GM12872 (cell line): ENCODE measurements around the gene SCN2A.

Source experiments
- TF ChIP-seq, protein P1 (sequence below): IDR thresholded peaks from 3 replicates; pipeline ENCODE4 v1.5.1; 2011; ENCODE audit warnings: low read depth, mild to moderate bottlenecking, low read length, moderate library complexity; ENCODE audit not compliant: insufficient read depth

The SCN2A gene

DNA sequence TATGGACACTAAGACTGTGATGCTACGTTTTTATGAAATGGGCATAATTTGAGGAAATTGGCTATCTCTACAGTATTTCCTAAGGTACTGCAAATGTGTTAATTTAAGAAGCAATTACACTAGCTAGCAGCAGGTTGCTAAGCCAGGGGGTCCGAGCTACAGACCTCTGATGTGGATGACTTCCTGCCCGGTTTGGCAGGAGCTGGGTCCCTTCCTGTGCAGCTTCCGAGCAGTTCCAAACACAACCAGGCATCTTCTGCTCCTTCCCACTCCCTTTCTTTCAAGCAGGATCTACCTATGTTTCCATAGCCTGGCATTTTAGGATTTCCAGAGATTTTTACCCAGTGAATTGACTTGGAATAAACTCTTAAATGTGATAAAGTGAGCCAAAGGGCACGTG is 55.7 kb downstream of the SCN2A start:
- TF ChIP-seq, protein P1, sequence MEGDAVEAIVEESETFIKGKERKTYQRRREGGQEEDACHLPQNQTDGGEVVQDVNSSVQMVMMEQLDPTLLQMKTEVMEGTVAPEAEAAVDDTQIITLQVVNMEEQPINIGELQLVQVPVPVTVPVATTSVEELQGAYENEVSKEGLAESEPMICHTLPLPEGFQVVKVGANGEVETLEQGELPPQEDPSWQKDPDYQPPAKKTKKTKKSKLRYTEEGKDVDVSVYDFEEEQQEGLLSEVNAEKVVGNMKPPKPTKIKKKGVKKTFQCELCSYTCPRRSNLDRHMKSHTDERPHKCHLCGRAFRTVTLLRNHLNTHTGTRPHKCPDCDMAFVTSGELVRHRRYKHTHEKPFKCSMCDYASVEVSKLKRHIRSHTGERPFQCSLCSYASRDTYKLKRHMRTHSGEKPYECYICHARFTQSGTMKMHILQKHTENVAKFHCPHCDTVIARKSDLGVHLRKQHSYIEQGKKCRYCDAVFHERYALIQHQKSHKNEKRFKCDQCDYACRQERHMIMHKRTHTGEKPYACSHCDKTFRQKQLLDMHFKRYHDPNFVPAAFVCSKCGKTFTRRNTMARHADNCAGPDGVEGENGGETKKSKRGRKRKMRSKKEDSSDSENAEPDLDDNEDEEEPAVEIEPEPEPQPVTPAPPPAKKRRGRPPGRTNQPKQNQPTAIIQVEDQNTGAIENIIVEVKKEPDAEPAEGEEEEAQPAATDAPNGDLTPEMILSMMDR: no peak

DNA sequence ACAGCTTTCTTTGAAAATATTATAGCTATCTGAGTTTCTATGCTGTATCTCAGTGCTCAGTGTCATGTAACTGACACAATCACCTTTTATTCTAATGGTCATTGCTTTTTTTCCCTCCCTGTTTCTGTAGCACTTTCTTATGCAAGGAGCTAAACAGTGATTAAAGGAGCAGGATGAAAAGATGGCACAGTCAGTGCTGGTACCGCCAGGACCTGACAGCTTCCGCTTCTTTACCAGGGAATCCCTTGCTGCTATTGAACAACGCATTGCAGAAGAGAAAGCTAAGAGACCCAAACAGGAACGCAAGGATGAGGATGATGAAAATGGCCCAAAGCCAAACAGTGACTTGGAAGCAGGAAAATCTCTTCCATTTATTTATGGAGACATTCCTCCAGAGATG is 56.4 kb downstream of the SCN2A start:
- TF ChIP-seq, protein P1: no peak

DNA sequence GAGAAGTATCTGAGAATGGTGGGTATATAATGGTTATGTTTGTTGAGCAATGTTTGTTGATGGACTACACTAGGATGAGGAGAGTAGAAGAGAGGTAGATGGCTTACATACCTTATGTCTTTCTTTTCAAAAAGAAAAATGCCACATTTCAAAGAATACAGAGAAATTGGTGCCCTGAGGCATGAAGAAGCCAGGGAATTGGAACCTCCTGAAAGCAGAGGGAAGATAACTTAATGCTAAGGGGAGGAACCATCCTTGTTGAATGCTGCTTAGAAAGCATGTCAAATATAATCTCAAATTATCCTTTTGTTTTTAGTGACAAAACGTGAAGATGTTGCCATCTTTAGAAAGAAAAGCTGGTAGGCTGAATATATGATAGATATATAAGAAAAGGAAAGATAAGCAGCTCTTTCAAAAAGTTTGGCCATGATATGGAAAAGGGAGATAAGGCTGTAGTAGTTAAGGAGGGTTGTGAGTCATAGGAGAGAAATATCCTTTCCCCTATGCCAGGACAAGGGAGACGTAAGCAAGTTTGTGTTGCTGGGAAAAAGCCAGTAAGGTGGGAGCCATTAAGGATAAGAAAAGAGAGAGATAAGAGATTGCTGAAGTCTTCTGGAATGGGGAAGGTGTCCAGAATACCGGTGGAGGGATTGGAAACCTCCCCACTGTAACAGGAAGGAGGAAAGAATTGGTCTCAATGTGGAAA is 66.3 kb downstream of the SCN2A start:
- TF ChIP-seq, protein P1: no peak

DNA sequence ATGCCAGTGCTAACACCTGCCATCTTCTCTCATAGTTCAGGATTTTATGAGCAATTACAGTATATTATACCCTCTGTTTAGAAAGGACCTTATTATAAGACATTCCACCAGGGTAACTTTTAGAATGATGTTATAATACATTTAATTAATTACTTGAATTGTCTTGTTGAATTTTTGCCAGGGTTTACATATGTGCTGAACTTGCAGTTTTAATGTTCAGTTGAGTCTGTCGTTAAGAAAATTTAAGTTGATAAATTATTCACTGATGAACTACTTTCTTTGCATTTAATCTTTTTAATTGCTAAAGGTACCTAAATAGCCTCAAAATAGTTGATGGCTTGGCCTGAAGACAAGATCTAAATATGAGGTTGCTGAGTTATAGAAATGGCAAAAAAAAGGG is 68.1 kb downstream of the SCN2A start:
- TF ChIP-seq, protein P1: no peak

DNA sequence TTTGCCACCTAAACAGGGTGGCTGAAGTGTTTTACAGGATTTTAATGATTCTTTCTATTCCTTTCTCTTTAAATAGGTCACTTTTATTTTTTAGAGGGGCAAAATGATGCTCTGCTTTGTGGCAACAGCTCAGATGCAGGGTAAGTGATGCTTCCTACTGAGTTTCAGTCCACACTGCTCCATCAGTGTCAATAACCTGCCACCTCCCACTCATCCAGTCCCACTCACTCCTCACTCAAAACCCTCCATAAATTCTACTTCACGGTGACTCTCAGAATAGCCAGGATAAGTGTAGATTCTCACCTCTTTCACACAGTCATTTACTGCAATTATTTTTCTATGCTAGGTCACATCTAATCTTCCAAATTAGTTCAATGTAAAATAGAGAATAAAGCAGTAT is 72.7 kb downstream of the SCN2A start:
- TF ChIP-seq, protein P1: no peak

DNA sequence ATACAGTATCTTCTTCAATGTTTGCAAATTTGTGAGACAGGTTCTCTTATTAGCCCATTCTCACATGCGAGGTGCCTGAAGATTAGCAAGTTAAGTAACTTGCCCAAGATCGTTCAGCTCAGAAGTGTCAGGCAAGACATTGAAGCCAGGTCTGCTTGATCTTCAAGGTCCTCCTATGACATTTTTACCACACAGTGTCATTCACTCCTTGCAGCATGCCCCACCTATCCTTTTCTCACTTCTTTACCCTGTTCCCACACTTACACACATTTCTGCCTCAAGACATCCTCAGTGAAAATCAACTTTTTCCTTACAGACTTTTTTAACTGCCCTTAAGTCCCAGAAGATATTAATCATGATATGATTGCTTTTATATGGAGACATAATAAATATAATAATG is 73.8 kb downstream of the SCN2A start:
- TF ChIP-seq, protein P1: no peak

DNA sequence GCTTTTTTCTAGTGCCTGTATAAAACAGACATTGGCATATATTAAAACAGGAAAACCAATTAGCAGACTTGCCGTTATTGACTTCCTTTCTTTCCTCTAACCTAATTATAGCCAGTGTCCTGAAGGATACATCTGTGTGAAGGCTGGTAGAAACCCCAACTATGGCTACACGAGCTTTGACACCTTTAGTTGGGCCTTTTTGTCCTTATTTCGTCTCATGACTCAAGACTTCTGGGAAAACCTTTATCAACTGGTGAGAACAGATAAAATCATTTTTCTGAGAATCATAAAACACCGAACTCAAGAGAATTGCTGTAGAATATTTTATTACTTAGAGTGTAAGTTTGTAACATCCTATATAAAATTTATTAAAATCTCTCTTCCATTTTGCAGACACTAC is 74.3 kb downstream of the SCN2A start:
- TF ChIP-seq, protein P1: no peak
